Measurements from ENCODE around the gene MAP2K3.

Gene MAP2K3

DNA sequence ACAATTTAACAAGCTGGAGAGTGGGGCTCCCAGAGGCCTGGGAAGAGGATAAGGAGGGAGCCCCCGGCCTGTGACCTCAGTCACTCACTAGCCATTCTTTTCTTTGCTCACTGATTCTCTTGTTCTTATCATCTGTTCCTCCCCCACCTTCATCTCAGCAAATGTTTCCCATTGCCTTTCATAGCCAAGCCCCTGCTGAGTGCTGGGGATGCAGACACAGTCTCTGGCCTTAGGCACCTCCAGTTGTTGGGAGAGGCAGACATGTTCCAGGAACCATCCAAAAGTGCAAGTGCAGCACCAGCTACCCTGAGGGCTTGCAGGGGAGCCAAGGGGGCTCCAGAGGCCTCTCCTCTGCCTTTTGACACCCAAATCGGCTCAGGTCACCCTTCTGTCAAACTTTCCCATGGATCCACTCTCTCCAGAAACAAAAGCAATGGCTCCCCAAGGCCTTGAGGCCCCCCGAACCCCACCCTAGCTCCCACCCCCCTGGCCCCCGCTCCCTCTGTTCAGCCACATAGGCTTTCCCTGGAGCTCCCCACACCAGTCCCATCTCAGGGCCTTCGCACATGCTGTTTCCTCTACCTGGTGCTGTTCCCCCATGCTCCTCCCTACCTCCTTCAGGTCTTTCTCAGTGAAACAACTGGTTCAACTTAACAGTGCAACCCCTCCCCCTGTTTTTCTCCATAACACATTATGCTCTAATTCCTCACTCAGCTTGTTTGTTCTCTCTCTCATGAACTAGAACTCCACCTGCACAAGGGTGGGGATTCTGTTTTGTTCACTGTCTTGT is 76.7 kb downstream of the MAP2K3 start:
- TF ChIP-seq ZNF274 (IDR thresholded peaks at IDR 0.05; ENCODE audit: low read depth, low read length) = no peak

DNA sequence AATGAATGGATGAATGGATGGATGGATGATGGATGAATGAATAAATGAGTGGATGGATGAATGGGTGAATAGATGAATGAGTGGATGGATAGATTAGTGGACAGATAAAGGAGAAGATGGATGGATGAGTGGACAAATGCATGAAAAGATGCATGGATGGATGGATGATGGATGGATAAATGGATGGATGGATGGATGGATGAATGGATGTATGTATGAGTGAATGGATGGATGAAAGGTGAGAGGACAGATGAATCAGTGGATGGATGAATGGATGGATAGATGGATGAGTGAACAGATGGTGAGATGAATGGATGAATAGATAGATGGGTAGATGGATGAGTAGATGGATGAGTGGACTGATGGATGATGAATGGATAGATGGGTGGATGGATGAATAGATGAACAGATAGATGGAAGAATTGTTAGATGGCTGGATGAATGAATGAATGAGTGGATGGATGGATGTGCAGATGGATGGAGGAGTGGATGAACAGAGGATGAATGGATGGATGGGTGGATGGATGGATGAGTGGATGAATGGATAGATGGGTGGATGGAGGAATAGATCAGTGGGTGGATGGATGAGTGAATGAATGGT is 77.9 kb downstream of the MAP2K3 start:
- no peak for TF ChIP-seq ZNF274 (IDR thresholded peaks at IDR 0.05; ENCODE audit: low read depth, low read length)
- H3K4me3 ChIP-seq (ENCODE audit: low read length) = no peak overlapping the region

More for the DNA sequence above, 76.7 kb downstream of the MAP2K3 start:
- H3K4me3 ChIP-seq (ENCODE audit: low read length) = no peak overlapping the region

DNA sequence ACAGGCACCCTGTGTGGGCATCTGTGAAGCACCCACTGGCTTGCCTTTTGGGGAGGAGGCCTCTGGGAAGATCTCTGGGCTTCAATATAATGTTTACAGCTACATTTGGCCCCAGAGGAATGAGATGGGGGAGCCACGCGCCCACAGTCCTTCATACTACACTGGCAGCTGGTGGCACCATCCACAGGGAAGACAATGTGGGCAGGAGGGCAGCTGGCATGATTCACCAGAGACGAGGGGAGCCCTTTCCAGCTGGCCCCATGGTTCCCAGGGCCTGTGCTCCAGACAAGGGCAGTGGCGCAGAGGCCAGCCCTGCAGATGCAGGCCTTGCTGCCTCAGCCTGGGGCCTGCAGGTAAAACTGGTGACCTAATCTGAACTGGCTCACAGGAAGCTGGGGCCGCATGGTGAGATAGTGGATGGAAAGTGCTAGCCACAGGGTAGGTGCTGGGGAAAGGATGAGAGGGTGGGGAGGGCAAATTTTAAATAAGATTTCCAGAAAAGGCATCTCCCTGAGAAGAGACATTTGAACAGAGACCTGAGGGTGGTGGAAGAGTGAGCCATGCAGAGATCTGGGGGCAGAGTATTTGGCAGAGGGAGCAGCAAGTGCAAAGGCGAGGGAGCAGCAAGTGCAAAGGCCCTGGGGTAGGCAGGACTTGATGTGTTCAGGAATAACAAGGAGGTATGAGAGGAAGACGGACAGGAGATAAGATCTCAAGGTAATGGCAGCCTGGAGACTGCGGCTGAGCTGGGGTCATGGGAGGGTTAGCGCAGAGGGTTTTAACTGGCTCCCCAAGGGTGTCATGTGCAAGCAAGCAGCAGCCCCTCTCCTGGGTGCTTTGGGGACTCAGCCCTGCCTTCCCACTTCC is 79.5 kb downstream of the MAP2K3 start:
- H3K4me3 ChIP-seq (ENCODE audit: low read length) = no peak overlapping the region
- no peak for TF ChIP-seq ZNF274 (IDR thresholded peaks at IDR 0.05; ENCODE audit: low read depth, low read length)

All from GM08714 (cell line).